SHP77 treated with DMSO at 0.1 percent for 48 hours (cell line): ENCODE data around the gene IKZF1.

Source experiments
- DNase-seq: peaks from one replicate; lab custom pipeline; 2025; lab: John Stamatoyannopoulos, UW

Gene IKZF1

DNA sequence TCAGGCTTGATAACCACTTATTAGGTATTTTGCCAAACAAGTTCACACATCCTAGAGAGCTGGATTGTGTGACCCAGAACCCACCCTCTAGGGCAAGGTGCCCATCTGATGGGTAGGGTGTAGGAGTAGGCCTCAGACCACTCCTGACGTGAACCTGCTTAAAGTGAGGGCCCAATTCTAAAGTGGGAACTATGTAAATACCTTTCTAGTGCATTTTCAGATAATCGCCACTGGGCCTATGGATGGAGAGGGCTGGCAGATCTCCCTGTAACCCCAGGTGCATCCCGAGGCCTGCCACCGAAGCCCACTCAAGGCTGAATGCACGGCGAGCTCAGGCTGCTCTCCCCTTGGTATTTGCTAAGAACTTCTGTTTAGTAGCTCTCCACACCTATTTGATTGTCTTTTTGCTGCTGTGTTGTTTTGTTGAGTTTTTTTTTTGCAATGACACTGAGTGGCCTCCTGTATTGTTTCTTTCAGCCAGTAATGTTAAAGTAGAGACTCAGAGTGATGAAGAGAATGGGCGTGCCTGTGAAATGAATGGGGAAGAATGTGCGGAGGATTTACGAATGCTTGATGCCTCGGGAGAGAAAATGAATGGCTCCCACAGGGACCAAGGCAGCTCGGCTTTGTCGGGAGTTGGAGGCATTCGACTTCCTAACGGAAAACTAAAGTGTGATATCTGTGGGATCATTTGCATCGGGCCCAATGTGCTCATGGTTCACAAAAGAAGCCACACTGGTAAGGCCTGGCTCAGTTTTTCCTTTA lies 71.7 kb downstream of the IKZF1 start:
- no peak for DNase-seq

DNA sequence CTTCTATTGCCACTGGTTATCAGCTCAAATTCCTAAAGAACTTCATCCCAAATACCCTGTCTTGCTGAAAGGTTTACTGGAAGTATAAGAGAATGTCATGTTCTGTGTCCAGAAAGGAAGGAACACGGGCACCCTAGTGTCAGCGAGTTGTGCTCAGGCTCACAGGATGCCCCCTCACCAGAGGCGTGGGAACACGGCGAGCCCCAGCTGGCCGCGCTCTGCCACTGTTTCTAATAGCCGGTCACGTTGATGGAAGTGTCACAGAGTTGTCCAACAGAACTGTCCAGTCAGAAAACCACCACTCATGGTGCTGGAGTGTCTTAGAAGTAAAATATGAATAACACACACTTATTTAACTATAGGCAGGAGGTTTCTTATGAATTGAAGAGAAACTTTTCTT lies 72.8 kb downstream of the IKZF1 start:
- DNase-seq, result no peak

DNA sequence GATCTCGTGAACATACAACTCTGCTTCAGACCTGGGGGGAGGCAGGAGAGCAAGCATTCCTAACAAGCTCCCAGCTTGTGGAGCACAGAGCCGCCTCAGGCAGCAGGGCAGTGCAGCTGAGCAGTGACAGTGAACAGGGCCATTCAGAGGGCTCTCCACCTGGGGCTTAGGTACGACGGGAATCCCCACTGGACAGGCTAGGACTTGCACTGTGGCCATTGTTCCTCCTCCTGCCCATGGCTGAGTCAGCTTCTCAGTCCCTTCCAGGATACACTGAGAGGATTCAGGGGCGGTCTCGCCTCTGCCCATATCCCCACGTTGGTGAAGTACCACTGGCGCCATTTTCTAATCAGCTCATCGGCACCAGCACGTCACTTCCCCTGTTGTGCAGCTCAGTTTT lies 74.6 kb downstream of the IKZF1 start:
- peak; percentile 9 for DNase-seq

DNA sequence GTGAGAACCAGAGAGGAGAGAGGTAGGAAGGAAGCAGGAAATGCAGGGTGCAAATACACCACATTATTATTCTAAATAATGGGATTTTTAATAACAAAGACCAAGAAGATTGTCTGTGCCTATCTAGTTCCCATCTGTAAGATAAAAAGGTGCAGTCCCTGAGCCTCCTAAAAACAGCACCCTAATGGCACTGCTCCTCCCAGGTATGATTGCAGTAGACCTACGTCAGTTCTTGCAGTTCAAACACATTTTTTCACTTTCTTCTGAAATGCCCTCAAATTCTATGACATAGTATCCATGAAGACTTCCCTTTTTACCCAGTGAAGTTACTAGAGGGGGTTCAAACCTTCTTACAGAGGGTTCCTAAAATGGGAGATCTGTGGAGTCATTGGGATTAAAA lies 75.0 kb downstream of the IKZF1 start:
- no peak for DNase-seq

DNA sequence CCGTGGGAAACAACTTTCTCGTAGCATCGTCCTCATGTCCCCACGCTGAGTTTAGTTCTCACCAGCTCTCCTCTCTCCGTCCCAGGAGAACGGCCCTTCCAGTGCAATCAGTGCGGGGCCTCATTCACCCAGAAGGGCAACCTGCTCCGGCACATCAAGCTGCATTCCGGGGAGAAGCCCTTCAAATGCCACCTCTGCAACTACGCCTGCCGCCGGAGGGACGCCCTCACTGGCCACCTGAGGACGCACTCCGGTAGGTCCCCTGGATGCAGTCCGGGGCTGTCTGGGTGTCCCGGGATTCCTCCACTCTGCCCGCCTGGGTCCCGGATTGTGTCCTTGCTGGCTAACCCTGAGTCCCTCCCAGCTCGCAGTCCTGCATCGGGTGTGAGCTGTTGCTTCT lies 77.9 kb downstream of the IKZF1 start:
- DNase-seq, result no peak

DNA sequence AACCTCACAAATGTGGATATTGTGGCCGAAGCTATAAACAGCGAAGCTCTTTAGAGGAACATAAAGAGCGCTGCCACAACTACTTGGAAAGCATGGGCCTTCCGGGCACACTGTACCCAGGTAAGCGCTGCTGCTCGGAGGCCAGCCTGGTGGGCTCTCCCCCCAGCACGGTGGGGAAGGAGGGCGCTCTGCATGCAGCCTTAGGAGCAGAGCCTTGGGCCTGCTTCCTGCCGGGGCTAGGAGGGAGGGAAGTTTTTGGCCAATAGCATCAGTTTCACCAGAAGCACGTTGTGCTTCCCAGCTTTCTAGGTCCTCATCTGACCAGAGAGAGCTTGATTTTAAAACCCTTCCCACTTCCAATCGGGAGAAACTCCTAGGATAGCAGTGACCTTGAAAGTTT lies 82.8 kb downstream of the IKZF1 start:
- DNase-seq, result no peak

DNA sequence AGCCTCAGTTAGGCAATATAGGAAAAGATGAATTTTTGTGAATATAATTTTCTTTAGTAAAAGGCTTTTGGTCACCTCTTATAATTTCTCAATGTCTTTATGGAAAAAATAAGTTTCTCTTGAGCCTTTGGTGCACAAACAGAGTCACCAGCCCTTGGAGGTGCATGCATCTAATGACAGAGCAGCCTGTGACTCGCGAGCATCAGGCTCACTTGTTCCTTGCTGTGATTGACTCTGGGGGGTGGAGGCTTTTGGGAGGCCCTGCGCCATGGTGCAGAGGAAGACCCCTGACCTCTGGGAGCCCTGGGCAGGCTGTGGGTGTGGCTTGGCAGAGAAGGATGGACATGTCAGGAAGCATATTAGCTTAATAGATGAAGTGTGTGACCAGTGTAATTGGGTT lies 85.4 kb downstream of the IKZF1 start:
- DNase-seq, result no peak

DNA sequence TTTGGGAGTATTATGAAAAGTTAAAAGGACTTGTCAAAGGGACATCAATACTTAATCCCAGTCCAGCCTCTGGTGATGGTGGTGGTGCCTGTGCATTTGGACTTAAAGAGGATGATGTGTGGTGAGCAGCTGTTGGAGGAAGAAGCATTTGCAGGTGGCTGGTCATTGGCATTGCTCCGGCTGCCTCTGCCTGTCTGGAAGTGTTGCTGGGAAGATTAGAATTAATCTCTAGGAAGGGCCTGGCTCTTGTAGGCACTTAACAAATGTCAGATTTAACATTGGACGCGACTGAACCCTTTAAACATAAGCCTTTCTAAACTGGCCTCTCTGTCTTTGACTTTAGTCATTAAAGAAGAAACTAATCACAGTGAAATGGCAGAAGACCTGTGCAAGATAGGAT lies 86.9 kb downstream of the IKZF1 start:
- DNase-seq, result no peak

DNA sequence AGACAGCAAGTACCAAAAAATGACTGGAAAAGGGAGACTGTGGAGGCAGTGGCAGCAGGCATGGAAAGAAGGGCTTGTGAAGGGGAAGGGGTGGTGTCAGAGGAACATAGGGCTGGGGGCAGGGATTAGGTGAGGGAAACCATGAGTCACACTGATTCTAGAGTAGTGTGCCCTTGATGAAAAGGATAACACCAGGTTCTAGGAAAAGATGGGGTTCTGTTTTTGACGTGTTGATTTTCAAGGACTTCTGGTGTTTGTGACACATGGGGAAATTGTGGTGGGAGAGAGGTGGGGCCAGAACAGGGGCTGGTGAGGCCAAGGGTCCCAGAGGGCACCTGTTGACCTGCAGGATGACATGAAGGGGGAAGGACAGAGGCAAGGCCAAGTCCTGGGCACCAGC lies 88.6 kb downstream of the IKZF1 start:
- no peak for DNase-seq

DNA sequence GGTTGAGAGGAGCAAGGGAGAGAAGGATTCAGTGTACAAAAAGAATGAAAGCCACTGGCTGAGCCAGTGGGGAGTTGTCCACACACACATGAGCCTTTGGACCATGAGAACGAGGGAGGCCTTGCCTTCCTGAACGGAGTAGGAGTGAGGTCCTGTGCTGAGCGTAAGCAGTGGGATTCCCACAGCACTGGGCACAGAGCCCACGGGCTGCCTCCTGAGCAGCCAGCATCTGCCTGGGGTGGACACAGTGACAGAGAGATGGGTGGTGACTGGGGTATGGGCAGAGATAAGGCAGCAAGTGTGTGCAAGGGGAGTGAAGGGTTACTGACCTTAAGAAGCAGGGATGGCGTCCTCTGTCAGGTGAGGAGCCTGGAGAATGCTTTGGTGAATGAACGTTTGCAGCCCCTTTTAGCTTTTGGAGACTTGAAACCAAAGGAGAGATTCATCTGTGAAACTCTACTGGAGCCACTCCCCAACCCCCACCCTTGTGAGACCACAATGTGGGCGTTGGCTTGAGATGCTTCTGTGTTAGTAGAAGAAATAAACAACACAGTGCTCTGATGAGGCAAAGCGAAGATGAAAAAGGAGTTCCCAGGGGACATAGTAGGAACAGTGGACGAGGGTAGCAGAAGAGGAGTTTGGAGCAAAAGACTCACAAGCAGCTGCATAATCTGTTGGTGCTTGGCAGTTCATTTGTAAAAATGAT lies 89.2 kb downstream of the IKZF1 start:
- DNase-seq, result no peak

DNA sequence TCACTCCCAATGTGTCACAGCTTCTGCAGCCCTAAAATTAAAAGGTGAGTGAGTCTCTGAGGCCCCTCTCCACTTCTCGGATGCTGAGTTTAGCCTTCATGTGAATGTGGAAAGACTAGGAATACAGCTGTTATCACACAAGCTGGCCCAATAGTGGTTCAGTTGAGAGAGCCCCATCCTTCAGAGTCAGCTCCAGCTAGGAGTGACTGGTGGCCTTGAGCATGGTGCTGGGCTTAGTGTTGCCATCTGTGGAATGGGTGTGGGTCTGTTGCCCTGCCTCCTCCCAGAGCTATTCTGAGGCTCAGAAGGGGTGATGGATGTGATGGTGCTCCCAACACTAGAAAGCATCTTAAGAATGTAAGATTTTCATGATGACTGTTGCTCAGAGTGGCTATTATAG lies 89.8 kb downstream of the IKZF1 start:
- DNase-seq, result no peak

DNA sequence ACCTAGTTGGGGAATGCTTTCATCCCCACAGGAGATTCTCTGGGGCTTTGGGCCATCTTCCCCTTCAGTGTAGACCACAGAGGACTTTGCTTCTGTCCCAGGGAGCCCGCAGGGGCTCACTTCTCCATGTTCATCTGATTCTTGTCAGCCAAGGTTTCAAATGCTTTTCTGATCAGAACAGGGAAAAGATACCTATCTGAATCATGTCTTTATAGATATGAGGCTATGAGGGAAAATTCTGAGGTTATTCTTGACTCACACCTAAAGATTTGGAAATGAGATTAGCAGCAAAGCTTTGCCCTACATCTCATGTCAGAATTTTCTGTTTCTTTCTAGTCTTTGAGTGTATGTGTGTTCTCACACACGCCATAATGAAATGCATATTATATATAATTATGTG lies 92.3 kb downstream of the IKZF1 start:
- DNase-seq, result no peak

DNA sequence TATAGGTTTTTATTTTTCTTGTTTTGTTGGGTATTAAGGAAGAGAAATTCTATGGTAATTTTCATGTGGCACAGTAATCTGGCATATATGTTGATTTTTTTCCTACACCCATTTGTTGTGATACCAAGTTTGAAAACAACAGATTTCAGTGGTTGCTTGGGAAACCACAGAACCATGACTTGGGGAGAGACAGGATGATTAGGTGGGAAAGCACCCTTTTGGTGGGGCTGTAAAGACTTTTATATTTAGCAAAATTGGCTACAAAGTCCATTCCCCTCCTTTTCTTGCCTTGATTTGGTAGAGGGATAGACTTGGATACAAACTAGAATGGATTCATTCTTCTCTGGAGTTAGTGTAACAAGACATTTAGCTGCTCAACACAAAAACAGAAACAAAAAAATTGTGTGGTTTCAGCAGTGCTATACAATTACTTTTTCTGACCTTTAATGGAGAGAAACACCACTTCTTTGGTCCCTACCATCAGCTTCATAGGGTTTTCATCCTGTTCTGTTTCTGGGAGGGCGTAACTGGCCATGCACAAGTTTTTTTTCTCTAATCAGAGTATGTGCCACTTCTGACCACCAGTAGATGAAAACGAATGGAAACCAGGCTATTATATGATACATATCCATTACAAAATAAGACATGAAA lies 92.9 kb downstream of the IKZF1 start:
- DNase-seq, result no peak

DNA sequence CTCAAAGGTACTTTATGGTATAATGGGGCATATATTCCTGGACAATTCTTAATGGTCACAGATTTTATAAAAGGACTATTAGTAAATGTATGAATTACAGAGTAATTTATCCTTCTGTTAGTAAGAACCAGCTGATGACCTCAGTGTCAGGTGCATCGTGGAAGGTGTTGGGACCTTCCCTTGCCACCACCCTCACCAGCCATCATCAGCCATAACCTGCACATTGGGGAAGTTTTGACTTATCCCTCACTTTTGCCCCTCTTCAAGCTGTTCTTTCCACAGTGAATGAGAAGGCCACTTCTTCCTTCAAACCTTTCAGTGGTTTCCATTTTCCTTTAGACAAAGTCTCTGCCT lies 93.4 kb downstream of the IKZF1 start:
- no peak for DNase-seq

DNA sequence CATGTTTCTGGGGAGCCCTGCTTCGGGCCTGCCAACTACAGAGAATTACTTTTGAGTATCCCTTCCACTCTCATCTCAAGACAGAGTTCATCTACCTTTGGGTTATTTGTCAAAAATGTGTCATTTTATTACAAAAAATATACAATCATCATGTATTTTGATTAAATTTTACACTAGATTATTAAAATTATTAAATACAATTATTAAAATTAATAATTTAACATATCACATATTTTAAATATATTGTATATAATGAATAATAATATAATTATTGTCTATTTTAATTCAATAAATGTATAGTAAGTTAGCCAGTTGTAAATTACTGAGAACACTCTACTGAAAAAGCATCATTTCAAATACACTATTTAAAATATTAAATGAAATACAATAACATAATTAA lies 94.7 kb downstream of the IKZF1 start:
- DNase-seq, result no peak

DNA sequence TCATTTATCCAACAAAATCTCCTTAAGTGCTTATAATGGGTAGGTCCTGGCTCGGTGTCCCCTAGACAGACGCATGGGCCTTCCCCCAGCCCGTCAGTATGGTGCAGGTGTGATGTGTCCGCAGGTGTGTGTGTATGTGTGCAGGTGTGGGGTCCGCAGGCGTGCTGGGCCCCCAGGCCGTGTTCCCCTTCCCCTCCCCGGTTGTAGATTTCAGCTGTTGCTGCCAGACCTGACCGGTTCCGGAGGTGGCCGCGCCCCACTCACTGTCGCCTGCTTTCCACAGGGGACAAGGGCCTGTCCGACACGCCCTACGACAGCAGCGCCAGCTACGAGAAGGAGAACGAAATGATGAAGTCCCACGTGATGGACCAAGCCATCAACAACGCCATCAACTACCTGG lies 95.1 kb downstream of the IKZF1 start:
- DNase-seq, result no peak

DNA sequence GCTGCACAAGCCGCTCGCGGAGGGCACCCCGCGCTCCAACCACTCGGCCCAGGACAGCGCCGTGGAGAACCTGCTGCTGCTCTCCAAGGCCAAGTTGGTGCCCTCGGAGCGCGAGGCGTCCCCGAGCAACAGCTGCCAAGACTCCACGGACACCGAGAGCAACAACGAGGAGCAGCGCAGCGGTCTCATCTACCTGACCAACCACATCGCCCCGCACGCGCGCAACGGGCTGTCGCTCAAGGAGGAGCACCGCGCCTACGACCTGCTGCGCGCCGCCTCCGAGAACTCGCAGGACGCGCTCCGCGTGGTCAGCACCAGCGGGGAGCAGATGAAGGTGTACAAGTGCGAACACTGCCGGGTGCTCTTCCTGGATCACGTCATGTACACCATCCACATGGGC lies 95.6 kb downstream of the IKZF1 start:
- DNase-seq, result no peak

DNA sequence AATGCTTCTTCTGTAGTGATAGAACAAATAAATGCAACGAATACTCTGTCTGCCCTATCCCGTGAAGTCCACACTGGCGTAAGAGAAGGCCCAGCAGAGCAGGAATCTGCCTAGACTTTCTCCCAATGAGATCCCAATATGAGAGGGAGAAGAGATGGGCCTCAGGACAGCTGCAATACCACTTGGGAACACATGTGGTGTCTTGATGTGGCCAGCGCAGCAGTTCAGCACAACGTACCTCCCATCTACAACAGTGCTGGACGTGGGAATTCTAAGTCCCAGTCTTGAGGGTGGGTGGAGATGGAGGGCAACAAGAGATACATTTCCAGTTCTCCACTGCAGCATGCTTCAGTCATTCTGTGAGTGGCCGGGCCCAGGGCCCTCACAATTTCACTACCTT lies 99.9 kb downstream of the IKZF1 start:
- DNase-seq, result no peak

DNA sequence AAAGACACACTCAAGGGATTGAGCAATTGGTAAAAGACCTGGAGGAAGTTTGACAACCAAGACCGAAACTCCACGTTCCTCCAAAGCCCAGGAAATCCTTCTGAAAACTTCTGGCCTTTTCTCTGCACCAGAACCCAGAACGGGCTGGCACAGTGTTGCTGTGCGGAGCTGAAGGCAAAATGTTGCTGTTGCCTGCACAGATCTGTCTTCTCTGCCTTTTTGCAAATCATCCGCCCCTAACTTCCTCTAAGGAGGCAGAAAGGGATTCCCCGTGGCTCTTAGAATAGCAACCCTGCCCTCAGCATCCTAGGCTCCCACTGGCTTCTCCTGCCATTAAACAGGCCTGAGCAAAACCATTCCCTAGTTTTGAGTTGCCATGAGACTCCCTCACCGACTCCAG lies 100.7 kb downstream of the IKZF1 start:
- DNase-seq, result no peak

DNA sequence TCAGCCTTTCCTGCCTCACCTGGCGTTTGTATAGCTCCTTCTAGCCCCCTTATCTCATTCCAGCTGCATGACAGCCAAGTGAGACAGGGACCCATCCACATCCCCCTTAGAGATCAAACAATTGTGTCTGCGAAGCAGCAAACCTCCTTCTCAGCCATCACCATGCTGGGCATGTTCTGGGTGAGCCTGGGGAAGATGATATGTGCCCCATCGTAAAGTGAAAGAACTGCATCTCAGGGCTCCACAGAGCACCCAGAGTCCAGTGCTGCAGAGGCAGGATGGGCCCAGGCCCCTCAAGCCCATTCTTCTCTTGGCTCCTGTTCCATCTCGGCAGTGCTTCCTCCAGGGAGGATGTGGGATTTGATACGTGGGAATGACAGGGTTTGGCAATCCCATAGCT lies 102.4 kb downstream of the IKZF1 start:
- DNase-seq, result no peak

DNA sequence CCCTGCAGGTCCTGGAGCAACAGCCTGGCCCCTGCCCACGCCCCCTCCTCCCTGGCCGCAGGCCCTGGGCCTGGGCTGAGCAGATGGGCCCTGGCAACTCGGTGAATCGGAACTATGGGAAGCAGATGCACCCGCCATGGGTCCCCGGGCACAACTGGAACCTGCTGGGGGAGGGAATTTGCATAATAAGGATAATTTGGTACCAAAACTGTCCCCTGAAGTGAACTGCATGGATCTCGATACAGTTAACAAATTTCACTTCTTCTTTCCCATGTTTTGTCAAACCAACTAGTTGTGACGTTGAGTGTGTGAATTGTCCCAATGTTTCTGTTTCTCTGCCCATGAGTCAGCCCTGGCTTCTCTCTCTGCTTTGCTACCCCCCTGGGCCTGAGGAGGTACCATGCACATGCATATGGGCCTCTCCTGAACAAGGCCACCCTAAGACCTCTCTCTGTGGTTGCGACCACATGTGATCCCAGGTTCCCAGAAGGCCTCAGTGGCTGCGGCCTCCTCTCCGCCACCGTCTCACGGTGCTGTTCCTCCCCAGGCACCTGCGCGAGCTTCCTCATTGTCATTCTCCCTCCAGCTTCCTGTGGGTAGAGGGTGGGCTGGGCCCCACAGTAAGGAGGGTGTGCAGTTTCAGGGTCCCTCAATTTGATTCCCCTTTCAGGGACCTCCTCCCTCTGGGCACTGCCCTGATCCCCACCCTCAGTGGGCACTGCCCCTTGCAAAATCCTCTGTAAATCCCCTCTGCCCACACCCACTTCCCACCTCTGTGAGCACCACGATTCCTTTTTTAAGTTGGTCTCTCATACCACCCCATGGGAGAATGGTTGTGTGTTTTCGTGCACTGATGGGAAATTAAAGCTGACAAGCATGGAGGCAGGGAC lies 105.6 kb downstream of the IKZF1 start:
- DNase-seq, result no peak

DNA sequence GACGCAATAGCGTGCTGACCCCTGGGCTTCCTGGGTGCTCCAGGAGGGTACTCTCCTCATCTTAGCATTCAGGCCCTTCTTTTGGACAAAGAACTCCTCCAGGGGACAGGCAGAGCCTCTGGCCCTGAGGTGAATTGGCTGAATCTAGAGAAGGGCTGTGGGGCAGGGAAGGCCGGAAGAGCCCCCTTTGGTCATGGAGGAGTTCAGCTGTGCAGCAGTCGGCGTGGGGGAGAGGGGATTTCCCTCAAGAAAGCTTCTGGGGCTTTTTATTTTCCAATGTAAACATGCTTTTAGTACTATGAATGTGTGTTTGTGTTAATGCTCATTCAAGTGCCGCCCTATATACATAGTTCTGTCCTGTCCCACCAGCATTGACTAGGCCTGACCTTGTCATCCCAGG lies 106.8 kb downstream of the IKZF1 start:
- no peak for DNase-seq

DNA sequence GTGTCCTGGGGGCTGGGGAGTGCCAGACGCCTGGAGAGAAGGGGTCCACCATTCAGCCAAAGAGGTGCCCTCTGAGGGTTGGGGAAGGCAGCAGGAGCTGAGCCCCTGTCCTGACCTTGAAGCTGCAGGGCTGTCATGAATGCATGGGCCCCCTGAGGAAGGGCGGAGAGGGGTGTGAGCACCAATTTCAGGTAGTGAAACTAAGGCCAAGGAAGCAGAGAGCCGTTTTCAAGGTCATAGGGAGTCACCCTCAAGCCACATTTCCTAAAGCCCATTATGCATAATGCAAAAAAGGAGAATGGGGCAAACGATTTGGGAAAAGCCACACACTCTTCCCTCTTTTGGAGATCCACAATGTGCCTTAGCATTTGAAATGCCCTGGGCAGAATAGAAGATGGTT lies 108.5 kb downstream of the IKZF1 start:
- DNase-seq, result no peak
